H9 (cell line): ENCODE results near the gene GARRE1. TPM values are rescaled to one million over a fixed set of nuclear protein-coding genes. Genes with fewer than 3 reads are reported as not detected.
A peak's percentile ranks its signal among the peaks of the same experiment; 100 is the strongest.

Experiments
- DNase-seq: peaks from one replicate; pipeline ENCODE4 v3.0.0-alpha.2; 2017
- H2AFZ ChIP-seq: one replicate; pipeline ENCODE4 v1.6.1; 2013; ENCODE audit warnings: mild to moderate bottlenecking, low read length, control low read depth, moderate library complexity
- H2AK5ac ChIP-seq: 2 replicates; pipeline ENCODE4 v1.6.1; 2013; ENCODE audit warnings: low read length, control low read depth, mixed read lengths; ENCODE audit not compliant: insufficient read length
- H2BK120ac ChIP-seq: one replicate; pipeline ENCODE4 v1.6.1; 2013; ENCODE audit warnings: low read depth, mild to moderate bottlenecking, low read length, control low read depth, inconsistent platforms; ENCODE audit not compliant: poor library complexity, severe bottlenecking
- H2BK12ac ChIP-seq: 2 replicates; pipeline ENCODE4 v1.6.1; 2013; ENCODE audit warnings: low read length, control low read depth, mixed read lengths, low read depth; ENCODE audit not compliant: insufficient read length
- H2BK15ac ChIP-seq: 2 replicates; pipeline ENCODE4 v1.6.1; 2013; ENCODE audit warnings: low read depth, low read length, control low read depth
- H2BK20ac ChIP-seq: one replicate; pipeline ENCODE4 v1.6.1; 2013; ENCODE audit warnings: low read depth, mild to moderate bottlenecking, low read length, control low read depth, inconsistent platforms; ENCODE audit not compliant: poor library complexity, severe bottlenecking
- H2BK5ac ChIP-seq: 2 replicates; pipeline ENCODE4 v1.6.1; 2013; ENCODE audit warnings: low read length, control low read depth, mixed read lengths; ENCODE audit not compliant: insufficient read length
- H3K14ac ChIP-seq: 2 replicates; pipeline ENCODE4 v1.6.1; 2013; ENCODE audit warnings: low read length, control low read depth; ENCODE audit not compliant: insufficient read depth
- H3K18ac ChIP-seq: 2 replicates; pipeline ENCODE4 v1.6.1; 2013; ENCODE audit warnings: low read depth, mild to moderate bottlenecking, mixed read lengths, low read length, control low read depth; ENCODE audit not compliant: insufficient read length
- H3K23ac ChIP-seq: 2 replicates; pipeline ENCODE4 v1.6.1; 2013; ENCODE audit warnings: low read length, control low read depth, mixed read lengths, low read depth; ENCODE audit not compliant: insufficient read length
- H3K23me2 ChIP-seq: 2 replicates; pipeline ENCODE4 v1.6.1; 2013; ENCODE audit warnings: low read depth, mild to moderate bottlenecking, mixed read lengths, low read length, control low read depth; ENCODE audit not compliant: insufficient read length, poor library complexity, severe bottlenecking
- H3K27ac ChIP-seq: 2 replicates; pipeline ENCODE4 v1.5.1; 2013; ENCODE audit warnings: low read length, control low read depth, mixed read lengths, low read depth; ENCODE audit not compliant: insufficient read length
- H3K27me3 ChIP-seq: 2 replicates; pipeline ENCODE4 v1.6.1; 2013; ENCODE audit warnings: low read length, control low read depth, inconsistent platforms; ENCODE audit not compliant: insufficient read depth
- H3K4ac ChIP-seq: 2 replicates; pipeline ENCODE4 v1.6.1; 2013; ENCODE audit warnings: low read depth, mild to moderate bottlenecking, control low read depth, inconsistent platforms, low read length, moderate library complexity
- H3K4me1 ChIP-seq: 2 replicates; pipeline ENCODE4 v1.6.1; 2013; ENCODE audit warnings: low read length, control low read depth, inconsistent platforms; ENCODE audit not compliant: insufficient read depth
- H3K4me2 ChIP-seq: 2 replicates; pipeline ENCODE4 v1.6.1; 2013; ENCODE audit warnings: low read length, control low read depth, mixed read lengths; ENCODE audit not compliant: insufficient read length, insufficient read depth
- H3K56ac ChIP-seq: 2 replicates; pipeline ENCODE4 v1.6.1; 2013; ENCODE audit warnings: low read depth, mild to moderate bottlenecking, mixed read lengths, low read length, control low read depth; ENCODE audit not compliant: insufficient read length
- H3K79me1 ChIP-seq: 2 replicates; pipeline ENCODE4 v1.6.1; 2013; ENCODE audit warnings: low read depth, mild to moderate bottlenecking, moderate library complexity, low read length, control low read depth, inconsistent platforms; ENCODE audit not compliant: insufficient read depth, poor library complexity, severe bottlenecking
- H3K79me2 ChIP-seq: 2 replicates; pipeline ENCODE4 v1.6.1; 2013; ENCODE audit warnings: low read length, control low read depth, inconsistent platforms; ENCODE audit not compliant: insufficient read depth
- H3K9ac ChIP-seq: 2 replicates; pipeline ENCODE4 v1.6.1; 2013; ENCODE audit warnings: low read length, control low read depth, mixed read lengths; ENCODE audit not compliant: insufficient read length; ENCODE audit errors: extremely low read depth
- H3K9me3 ChIP-seq: one replicate; pipeline ENCODE4 v1.6.1; 2013; ENCODE audit warnings: low read depth, low read length, inconsistent platforms; ENCODE audit not compliant: control insufficient read depth
- H3T11ph ChIP-seq: one replicate; pipeline ENCODE4 v1.6.1; 2013; ENCODE audit warnings: mild to moderate bottlenecking, low read length, control low read depth, inconsistent platforms
- H4K20me1 ChIP-seq: one replicate; pipeline ENCODE4 v1.6.1; 2013; ENCODE audit not compliant: control insufficient read depth, insufficient read length, insufficient read depth
- H4K5ac ChIP-seq: 2 replicates; pipeline ENCODE4 v1.6.1; 2013; ENCODE audit warnings: low read depth, mild to moderate bottlenecking, mixed read lengths, low read length, control low read depth; ENCODE audit not compliant: insufficient read length
- H4K8ac ChIP-seq: replicated peaks from 2 replicates; pipeline ENCODE4 v1.6.1; 2013; ENCODE audit warnings: low read length, control low read depth, mixed read lengths, low read depth; ENCODE audit not compliant: insufficient read length
- H4K91ac ChIP-seq: 2 replicates; pipeline ENCODE4 v1.6.1; 2013; ENCODE audit warnings: low read depth, mild to moderate bottlenecking, moderate library complexity, mixed read lengths, low read length, control low read depth; ENCODE audit not compliant: insufficient read length
- H3K27ac Mint-ChIP-seq, 3 experiments: 2 replicates in 2 of 3; 3 replicates in 1 of 3; pipeline ENCODE4 v1.8.0; 2020 to 2021; ENCODE audit warnings: mixed read lengths in 3 of 3, mild to moderate bottlenecking in 1 of 3, moderate library complexity in 1 of 3
- H3K27me3 Mint-ChIP-seq: 2 replicates; pipeline ENCODE4 v1.8.0; 2021; ENCODE audit warnings: low read depth, mild to moderate bottlenecking, moderate library complexity, mixed read lengths
- H3K36me3 Mint-ChIP-seq, 3 experiments: 2 replicates in 2 of 3; 3 replicates in 1 of 3; pipeline ENCODE4 v1.8.0; 2020 to 2021; ENCODE audit warnings: low read depth in 3 of 3, mixed read lengths in 3 of 3; ENCODE audit not compliant: insufficient read depth in 1 of 3
- H3K4me1 Mint-ChIP-seq, 2 experiments: 2 replicates each; pipeline ENCODE4 v1.8.0; 2020; ENCODE audit warnings: mixed read lengths in 2 of 2
- H3K4me3 Mint-ChIP-seq, 2 experiments: 2 replicates in 1 of 2; 3 replicates in 1 of 2; pipeline ENCODE4 v1.8.0; 2020 to 2021; ENCODE audit warnings: mild to moderate bottlenecking in 2 of 2, mixed read lengths in 2 of 2, moderate library complexity in 1 of 2
- H3K9me3 Mint-ChIP-seq, 2 experiments: 2 replicates in 1 of 2; 3 replicates in 1 of 2; pipeline ENCODE4 v1.8.0; 2020; ENCODE audit warnings: mild to moderate bottlenecking in 2 of 2, mixed read lengths in 2 of 2, moderate library complexity in 1 of 2
- WGBS: extraction: QIAGEN DNeasy Blood & Tissue Kit; methylation state at CpG from one replicate; pipeline ENCODE4 v1.1.7; 2013; ENCODE audit warnings: missing lambda C conversion rate, low lambda C conversion rate, mixed read lengths; ENCODE audit not compliant: insufficient read length; ENCODE audit errors: extremely low coverage; 5-methylcytosine and 5-hydroxymethylcytosine counted together
- total RNA-seq: library from RNA; stranded (reverse); gene quantifications from 2 replicates; pipeline ENCODE4 v1.2.1, GENCODE V29; 2021
- TF ChIP-seq, protein P1 (sequence below): fragments of 200-600 bp; sonication (generic); conservative IDR thresholded peaks from 3 replicates; pipeline ENCODE4 v1.8.0; 2021; ENCODE audit warnings: antibody characterized with exemption, mild to moderate bottlenecking

The GARRE1 gene
- total RNA-seq, 1 experiment from 2014 or later, result 24.1 TPM

DNA sequence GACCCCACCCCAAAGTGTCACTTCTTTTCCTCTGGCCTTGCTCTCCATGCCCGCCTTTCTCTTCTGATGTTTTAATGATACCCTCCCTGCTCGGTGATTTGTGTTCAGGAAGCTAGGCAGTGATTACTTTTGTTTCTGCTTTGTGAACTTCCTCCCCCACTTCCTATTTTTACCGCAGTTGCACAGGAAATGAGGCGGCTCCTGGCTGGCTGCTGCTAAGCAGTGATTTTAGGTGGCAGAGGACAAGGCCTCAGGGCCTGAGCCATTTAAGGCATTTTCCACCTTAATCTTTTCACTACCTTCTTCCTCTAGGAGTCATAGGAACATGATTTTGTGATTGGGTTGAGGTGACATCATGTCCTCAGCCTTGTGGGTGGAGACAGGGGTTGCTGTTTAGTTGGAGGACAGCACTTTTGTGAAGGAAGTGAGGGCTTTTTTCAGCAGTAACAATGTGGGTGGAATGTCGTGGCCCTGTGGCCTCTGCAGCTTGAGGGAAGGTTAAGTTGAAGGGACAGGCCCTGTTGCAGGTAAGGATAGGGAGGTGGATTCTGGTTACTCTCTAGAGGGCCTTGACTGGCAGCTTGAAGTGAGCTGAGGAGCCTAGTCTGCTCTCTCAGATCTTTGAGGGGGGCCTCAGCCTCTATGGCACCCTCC, 15.7 kb downstream of the GARRE1 start:
- Histone ChIP-seq H3K4me2 (no peak overlapping the region), H2AFZ (no peak overlapping the region)
- H3K4me1 Mint-ChIP-seq, result peaks cover 31 to 34% of the 10 kb centered on the region in 2 experiments

More for the DNA sequence above, 15.7 kb downstream of the GARRE1 start:
- Histone ChIP-seq H2BK5ac (no peak overlapping the region), H3K23ac (no peak overlapping the region), H3K27ac (no peak overlapping the region), H3K79me2 (no peaks in the 10 kb centered on the region; the same call in none of the 2 replicates), H2BK12ac (no peak overlapping the region), H2BK15ac (no peak overlapping the region), H2BK120ac (no peak overlapping the region), H4K8ac (no peak overlapping the region), H3K27me3 (no peaks in the 10 kb centered on the region), H3K9ac (no peak overlapping the region), H3K56ac (no peak overlapping the region), H4K5ac (no peak overlapping the region), H3T11ph (no peak overlapping the region), H3K4me1 (peaks cover 5% of the 10 kb centered on the region; the same call in 1 of the 2 replicates), H4K20me1 (no peaks in the 10 kb centered on the region), H2BK20ac (no peak overlapping the region), H4K91ac (no peak overlapping the region), H3K4ac (no peak overlapping the region), H2AK5ac (no peak overlapping the region), H3K18ac (no peak overlapping the region), H3K23me2 (no peaks in the 10 kb centered on the region), H3K79me1 (no peaks in the 10 kb centered on the region), H3K9me3 (no peaks in the 10 kb centered on the region), H3K14ac (no peak overlapping the region)
- H3K36me3 Mint-ChIP-seq, result peaks cover 0 to 3% (median 2%) of the 10 kb centered on the region in 3 experiments; a peak in 3 of 7 replicates
- H3K4me3 Mint-ChIP-seq, result no peak overlapping the region
- TF ChIP-seq, protein P1, sequence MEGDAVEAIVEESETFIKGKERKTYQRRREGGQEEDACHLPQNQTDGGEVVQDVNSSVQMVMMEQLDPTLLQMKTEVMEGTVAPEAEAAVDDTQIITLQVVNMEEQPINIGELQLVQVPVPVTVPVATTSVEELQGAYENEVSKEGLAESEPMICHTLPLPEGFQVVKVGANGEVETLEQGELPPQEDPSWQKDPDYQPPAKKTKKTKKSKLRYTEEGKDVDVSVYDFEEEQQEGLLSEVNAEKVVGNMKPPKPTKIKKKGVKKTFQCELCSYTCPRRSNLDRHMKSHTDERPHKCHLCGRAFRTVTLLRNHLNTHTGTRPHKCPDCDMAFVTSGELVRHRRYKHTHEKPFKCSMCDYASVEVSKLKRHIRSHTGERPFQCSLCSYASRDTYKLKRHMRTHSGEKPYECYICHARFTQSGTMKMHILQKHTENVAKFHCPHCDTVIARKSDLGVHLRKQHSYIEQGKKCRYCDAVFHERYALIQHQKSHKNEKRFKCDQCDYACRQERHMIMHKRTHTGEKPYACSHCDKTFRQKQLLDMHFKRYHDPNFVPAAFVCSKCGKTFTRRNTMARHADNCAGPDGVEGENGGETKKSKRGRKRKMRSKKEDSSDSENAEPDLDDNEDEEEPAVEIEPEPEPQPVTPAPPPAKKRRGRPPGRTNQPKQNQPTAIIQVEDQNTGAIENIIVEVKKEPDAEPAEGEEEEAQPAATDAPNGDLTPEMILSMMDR, result no peak
- H3K27ac Mint-ChIP-seq, result peak overlapping the region; percentile 65 to 93 (median 89); a peak in 6 of 7 replicates
- no CpG with 5 or more reads among the region's 5 CpGs for WGBS
- H3K27me3 Mint-ChIP-seq, result no peaks in the 10 kb centered on the region
- peak; percentile 55 for DNase-seq
- no peaks in the 10 kb centered on the region for H3K9me3 Mint-ChIP-seq
